LNCaP clone FGC (cell line): ENCODE measurements around the gene PRLH.

ENCODE experiments used
- DNase-seq: peaks from one replicate; pipeline ENCODE4 v3.0.0-alpha.2; 2011; ENCODE audit warnings: low read depth
- H3K4me3 ChIP-seq: 2 replicates; pipeline ENCODE4 v1.5.1; 2011; ENCODE audit warnings: mild to moderate bottlenecking, low read depth, low read length, control low read depth
- TF ChIP-seq, protein P1 (sequence below): IDR thresholded peaks from 2 replicates; pipeline ENCODE4 v1.5.1; 2012; ENCODE audit warnings: mild to moderate bottlenecking; ENCODE audit not compliant: control insufficient read depth, insufficient read depth; ENCODE audit errors: extremely low read depth

Gene PRLH

GRCh38 chr2:237561221-237561620 lies 5.2 kb upstream of the PRLH start:
- TF ChIP-seq, protein P1, sequence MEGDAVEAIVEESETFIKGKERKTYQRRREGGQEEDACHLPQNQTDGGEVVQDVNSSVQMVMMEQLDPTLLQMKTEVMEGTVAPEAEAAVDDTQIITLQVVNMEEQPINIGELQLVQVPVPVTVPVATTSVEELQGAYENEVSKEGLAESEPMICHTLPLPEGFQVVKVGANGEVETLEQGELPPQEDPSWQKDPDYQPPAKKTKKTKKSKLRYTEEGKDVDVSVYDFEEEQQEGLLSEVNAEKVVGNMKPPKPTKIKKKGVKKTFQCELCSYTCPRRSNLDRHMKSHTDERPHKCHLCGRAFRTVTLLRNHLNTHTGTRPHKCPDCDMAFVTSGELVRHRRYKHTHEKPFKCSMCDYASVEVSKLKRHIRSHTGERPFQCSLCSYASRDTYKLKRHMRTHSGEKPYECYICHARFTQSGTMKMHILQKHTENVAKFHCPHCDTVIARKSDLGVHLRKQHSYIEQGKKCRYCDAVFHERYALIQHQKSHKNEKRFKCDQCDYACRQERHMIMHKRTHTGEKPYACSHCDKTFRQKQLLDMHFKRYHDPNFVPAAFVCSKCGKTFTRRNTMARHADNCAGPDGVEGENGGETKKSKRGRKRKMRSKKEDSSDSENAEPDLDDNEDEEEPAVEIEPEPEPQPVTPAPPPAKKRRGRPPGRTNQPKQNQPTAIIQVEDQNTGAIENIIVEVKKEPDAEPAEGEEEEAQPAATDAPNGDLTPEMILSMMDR: no peak
- DNase-seq: no peak
- H3K4me3 ChIP-seq: no peak overlapping the region

GRCh38 chr2:237563816-237564215 lies 2.6 kb upstream of the PRLH start:
- H3K4me3 ChIP-seq: no peak overlapping the region
- TF ChIP-seq, protein P1: no peak
- DNase-seq: no peak

GRCh38 chr2:237564526-237565131 lies 1.7 kb upstream of the PRLH start:
- no peak for DNase-seq
- no peak overlapping the region for H3K4me3 ChIP-seq
- TF ChIP-seq, protein P1: no peak

GRCh38 chr2:237565974-237566373 lies 400 bp upstream of the PRLH start:
- no peak overlapping the region for H3K4me3 ChIP-seq
- DNase-seq: no peak
- TF ChIP-seq, protein P1: no peak

DNA sequence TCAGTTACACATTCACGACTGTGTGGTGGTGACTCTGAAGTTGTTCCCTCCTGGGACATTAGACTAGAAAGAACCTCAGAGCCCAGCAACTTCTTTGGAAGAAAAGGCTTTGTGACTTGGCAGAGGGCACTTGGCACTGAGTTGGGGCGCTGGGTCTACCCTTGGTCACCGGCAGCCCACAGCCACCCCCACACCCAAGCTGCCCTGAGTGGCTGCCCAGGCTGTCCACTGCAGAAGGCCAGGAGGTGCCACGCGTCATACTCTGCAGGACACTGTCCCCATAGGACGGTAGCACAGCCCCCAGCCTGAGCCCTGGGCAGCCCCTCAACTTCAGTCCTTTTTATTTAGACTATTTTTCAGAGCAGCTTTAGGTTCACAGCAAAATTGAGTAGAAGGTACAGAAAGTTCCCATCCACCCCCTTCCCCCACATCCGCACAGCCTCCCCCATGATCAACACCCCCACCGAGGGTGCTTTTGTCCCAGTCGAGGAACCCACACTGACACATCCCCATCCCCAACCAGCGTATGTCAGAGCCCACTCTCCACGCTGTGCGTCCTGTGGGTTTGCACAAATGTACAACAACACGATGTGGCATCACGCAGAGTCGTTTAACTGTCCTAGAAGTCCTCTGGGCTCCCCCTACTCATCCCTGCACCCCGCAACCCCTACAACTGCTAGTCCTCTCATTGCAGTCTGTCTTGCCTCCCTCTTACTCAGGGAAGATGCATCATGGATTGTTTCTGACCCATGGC lies 1.1 kb downstream of the PRLH start:
- no peak for DNase-seq
- H3K4me3 ChIP-seq: no peak overlapping the region
- TF ChIP-seq, protein P1: no peak

DNA sequence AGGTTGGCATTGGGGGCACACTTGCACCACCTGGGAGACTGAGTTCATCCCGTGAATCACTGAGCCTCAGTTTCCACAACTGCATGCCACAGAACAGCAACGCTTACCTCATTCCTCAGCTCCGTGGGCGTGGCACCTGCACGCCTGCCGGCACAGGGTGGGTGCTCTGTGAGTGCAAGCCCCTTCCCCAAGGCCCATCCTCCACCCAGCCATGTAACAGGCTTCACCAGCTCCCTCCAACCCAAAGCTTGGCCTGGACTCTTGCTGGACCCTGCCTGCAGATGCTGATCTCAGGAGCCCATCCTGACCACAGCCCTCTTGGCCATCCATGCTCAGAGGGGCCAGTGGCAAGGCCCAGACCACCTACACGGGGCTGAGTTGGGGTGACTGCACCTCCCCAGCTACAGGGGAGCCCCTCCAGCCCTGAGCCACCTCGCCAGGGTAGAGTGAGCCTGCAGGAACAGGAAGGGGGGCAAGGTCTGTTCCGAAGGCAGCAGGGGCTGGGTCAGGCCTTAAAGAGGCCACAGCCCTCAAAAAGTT lies 1.8 kb downstream of the PRLH start:
- TF ChIP-seq, protein P1: no peak
- H3K4me3 ChIP-seq: no peak overlapping the region
- DNase-seq: no peak
